ENCODE data around the gene RP9.

RP9 gene

DNA sequence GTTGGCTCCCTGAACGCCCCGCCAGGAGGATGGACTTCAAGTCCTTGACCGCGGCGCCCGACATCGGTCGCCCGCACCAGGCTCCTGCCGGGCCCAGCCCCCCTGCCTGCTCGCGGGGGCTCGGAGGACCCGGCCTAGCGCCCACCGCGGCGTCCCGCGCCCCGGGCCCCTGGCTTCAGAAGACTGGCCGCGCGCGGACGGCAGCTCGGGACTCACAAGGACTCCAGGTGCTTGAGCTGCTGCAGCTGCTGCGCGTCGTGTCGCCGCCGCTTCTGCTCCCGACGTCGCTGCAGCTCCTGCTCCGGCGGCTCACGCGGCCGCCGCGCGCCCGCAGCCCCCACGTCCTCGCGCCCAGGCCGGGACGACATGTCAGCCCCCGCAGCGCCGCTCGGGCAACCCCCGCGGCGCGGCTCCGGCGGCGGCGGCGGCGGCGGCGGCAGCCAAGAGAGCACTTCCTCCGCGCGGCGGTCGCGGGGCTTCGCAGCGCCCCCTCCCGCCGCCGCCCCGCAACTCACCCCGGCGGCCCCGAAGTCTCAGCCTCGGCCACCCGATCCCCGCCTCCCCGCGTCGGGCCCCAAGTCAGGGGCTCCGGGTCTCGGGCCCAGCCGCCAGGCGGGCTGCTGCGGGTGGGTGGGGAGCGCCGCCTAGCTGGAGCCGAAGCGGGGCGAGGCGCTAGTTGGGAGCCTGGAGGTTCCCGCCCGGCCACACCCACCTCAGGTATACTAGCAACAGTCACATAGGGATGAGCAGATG lies at the start of gene RP9:
Gene RP9 (minus strand): TSS at position 400 of the 753 bp plus-strand sequence. CDS start 32 bp downstream, at position 368.
- peak; percentile 78 for DNase-seq

DNA sequence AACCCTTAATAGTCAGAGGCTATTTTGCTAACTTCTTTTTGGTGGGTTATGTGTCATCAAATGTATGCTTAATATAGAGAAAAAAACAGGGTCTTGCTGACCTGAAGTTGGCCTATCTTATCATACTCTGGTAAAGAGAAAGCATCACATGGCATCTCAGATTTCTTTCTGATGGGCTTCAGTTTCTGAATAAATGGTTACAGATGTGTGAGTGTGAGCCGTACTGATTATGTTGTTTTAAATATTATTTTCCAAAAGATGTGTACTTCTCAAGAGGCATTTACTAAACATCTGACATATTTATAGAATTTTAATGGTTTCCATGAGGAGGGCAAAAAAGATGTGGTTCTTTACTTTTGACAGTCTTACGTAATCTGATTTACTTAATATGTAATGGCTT lies 48.6 kb upstream of the RP9 start:
- DNase-seq: no peak

DNA sequence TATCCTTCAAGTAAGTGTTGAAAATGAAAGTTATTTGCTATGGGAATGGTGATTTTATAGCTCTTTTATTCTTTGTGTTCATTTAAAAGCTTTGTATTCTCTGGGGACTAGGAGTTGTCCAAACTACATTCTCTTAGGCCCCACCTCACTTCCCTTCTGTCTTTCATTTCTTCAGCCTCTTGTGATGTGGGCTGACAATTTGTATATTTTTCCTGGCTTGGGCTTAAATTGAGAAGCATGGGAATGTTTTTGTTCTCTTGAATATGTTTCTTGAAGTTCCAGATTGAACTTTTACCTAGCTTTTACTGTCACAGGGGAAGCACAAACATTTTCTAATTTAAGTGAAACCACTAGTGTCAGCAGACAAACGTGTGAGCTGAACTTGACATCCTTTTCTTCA lies 48.1 kb upstream of the RP9 start:
- DNase-seq: no peak

- DNase-seq: no peak
These were observed 47.2 kb upstream of the RP9 start for GRCh38 chr7:33156441-33156840.

DNA sequence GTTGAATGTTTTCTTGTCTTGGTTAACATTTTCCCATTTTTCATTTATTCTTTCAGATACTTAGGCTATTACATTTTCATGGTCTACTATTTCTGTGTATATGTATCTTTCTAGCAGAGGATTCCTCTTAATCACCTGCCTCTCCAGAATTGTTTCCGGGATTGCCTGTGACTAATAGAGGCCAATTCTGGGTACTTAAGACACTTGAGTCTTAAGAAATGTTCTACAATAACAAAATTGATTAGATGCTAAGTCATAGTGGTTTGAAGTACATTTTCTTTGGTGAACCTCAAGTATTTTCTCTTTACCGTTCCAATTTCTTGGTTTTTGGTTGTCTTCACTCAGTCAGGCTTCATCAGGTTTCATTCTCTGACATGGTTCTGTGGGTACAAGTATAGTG lies 46.6 kb upstream of the RP9 start:
- DNase-seq: no peak

- DNase-seq: no peak
These were observed 42.9 kb upstream of the RP9 start for GRCh38 chr7:33152087-33152486.

- no peak for DNase-seq
These were observed 36.0 kb upstream of the RP9 start for GRCh38 chr7:33145156-33145555.

DNA sequence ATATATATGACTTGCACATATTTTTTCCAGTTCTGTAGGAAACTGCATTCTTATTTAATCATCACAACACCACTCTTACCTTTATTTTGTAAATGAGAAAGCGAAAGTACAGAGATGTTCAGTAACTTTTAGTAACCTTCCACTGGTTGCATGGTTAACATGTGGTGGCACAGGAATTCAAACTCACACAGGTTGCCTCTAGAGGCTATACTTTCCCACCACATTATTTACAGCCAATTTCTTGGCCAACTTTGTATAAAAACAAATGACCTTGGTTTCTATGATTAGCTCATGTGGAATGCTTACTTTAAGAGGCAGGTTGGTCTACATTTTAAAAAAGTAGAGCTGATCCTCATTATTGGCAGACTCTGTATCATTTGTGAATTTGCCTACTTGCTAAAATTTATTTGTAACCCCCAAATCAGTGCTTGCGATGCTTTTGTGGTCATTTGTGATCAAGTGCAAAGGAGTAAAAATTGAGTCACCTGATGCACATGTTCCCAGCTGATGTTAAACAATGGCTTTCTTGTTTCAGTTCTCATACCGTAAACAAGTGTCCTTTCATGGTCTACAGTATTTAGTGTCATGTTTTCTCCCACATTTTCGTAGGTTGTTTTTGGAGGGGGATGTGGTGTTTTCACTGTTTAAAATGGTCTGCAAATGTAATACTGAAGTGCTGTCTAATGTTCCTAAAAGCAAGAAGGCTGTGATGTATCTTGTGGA lies 35.0 kb upstream of the RP9 start:
- DNase-seq: no peak

- DNase-seq: no peak
These were observed 33.4 kb upstream of the RP9 start for GRCh38 chr7:33142585-33142984.

- no peak for DNase-seq
These were observed 27.9 kb upstream of the RP9 start for GRCh38 chr7:33137103-33137502.

GRCh38 chr7:33130184-33130583 lies 21.0 kb upstream of the RP9 start:
- DNase-seq: no peak

GRCh38 chr7:33129806-33130153 lies 20.6 kb upstream of the RP9 start:
- DNase-seq: no peak

DNA sequence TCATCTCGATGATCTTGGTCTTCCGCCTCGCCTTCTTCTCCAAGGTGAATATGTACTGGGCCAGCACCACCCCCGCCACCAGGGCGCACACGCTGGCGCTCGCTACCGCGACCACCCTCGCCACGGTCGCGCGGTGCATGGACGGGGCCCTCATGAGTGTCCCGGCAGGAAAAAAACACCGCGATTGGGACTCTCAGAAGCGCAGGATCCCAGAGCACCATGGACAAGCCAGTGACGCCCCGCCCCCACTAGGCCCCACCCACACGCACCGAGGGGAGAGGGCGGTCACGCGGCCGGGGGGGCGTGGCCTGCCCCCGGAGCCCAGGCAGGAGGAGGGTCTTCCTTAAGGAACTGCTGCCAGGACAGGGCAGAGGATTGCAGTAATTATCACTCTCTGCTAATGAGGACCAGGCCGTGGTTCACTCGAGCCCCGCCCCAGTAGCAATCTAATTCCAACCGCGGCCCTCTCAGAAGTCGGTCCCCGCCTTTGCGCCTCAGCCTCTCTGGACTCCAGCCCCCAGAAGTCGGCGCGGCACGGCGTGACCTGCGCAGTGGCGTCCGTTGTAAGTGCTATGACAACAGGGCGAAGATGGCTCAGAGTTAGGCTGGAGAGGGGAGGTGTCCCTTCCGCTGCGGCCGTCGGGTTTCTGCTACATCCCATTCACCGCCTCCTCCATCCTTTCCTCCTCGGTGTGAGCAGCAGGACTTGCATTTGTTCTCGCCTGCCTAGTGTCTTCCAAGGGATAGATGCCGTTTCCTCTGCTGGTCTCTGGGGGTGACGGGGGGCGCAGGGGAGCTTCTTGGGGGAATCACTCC lies 20.0 kb upstream of the RP9 start, which contains the start of gene BBS9:
Gene BBS9 (plus strand): TSS at position 575 of the 816 bp plus-strand sequence. CDS start 16,689 bp downstream, outside the sequence.
- peak; percentile 94 for DNase-seq

DNA sequence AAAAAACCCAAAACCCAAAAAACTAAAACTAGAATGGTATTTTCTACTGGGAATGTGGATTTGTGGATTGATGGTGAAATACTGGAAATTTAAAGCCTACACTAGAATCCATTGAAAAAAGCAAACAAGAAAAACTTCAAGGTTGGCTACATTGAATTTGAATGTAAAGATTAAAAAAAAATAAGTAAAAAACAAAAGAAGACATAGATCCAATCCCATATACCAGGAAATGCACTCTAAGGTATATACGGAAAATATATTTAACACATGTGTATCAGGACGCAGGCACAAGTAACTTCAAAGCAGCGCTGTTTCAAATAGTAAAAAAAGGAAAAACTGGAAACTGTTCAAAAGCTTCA lies 19.4 kb upstream of the RP9 start:
- no peak for DNase-seq

DNA sequence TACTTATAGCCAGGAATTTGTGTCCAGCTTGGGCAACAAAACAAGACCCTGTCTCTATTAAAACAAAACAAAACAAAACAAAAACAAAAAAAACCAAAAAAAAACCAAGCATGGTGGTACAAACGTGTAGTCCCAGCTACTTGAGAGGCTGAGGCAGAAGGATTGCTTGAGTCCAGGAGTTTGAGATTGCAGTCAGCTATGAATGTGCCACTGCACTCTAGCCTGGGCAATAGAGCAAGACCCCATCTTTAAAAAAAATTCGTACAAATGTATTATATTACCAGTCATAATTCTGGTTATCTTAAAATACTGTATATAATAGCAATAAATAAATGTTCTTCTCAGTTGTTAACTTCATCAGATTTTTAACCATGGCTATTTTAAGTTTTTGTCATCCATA lies 17.9 kb upstream of the RP9 start:
- DNase-seq: no peak

GRCh38 chr7:33118383-33118782 lies 9.2 kb upstream of the RP9 start:
- DNase-seq: no peak

GRCh38 chr7:33114976-33115375 lies 5.8 kb upstream of the RP9 start:
- DNase-seq: no peak

GRCh38 chr7:33111614-33112013 lies 2.4 kb upstream of the RP9 start:
- no peak for DNase-seq

GRCh38 chr7:33109758-33110238 lies 594 bp upstream of the RP9 start:
- no peak for DNase-seq

DNA sequence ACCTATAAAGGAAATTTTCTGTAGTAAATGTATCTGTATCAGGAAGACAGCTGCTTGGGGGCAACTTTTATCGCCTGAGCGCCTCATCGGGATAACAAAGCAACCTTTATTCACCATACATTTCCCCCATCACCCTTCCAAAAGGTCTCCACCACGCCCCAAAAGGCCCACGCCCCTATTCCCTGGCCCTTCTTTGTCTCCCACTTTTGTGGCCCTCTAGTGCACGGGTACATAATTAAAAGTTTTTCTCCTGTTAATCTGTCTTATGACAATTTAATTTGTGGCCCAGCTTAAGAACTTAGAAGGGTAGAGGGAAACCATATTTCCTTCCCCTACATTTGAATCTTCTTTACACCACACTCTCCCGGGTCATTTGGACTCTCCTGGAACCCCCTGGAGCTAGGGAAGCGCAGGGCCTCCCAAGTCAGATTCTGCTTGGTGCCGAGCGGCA lies 625 bp downstream of the RP9 start:
- DNase-seq: no peak

DNA sequence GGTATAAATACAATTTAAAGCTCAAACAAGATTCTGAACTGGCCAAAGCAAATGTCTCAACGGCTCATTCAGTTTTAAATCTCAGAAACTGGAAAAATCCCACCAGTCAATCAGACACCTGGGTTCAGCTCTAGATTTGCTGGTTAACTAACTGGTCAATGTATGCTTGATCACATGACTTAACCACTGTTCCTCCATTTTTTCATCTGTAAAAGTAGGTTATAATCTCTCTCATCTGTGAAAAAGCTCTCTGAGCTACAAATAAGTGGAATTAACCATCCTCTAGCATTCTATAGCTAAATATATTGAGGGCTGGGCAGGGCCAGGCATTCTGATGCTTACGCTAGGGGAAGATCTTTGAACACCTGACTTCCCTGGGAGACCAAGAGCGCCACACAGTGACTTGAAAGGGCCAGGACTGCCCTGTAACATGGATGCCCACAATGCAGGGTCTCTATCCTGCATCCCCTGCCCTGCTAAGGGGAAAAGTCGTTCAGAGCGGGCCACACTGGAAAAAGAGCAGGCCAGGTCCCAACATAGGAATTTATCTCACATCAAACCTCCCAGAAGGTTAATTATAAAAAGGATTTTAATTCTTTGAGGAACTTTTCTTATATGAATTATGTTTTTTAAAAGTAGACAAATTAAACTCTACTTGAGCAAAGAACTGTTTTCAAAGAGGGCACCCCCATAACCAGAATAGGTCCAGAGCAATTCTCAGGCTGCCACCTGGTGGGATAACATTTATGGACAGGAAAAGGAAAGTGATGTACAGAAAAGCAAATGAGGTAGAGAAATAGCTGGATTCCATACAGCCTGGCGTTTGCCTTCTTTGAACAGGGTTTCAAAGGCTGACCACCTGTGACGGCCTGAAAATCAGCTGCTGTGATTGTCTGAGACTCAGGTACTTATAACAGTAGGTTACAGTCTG lies 1.8 kb downstream of the RP9 start:
- DNase-seq: no peak

DNA sequence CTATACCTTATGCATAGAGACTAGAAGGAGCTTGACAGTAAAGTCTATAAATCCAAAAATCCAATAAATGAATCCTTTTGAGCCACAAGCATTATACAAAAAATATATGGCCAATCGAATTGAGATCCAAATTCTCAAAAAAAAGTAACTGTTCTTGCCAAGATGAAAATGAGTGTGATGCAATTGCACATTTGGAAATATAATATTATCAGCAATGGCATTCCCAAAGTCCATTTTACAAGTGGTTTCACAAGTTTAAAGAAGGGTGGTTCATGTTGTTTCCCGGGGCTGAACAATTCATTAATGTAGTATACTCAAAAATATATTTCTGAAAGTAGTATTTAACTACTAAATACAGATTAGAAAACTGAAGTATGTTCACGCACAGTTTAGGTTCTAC lies 7.3 kb downstream of the RP9 start:
- DNase-seq: no peak
